H1 (cell line): ENCODE measurements around the gene RPS6KA2. TPM values are rescaled to one million over a fixed set of nuclear protein-coding genes. Genes with fewer than 3 reads are reported as not detected.

ENCODE experiments used
- GTF2F1 ChIP-seq: IDR thresholded peaks from 2 replicates; pipeline ENCODE4 v1.6.1; 2012; ENCODE audit warnings: low read depth, low read length, improper control_type of control experiment, borderline replicate concordance
- JUN ChIP-seq: IDR thresholded peaks from 2 replicates; pipeline ENCODE4 v1.6.1; 2011; ENCODE audit warnings: low read depth, mild to moderate bottlenecking, improper control_type of control experiment, low read length
- RBBP5 ChIP-seq: IDR thresholded peaks from 2 replicates; pipeline ENCODE4 v1.7.1; 2012; ENCODE audit warnings: low read depth, mild to moderate bottlenecking, inconsistent platforms, low read length, moderate library complexity, borderline replicate concordance
- TAF1 ChIP-seq: IDR thresholded peaks from 2 replicates; pipeline ENCODE4 v1.6.1; 2011; ENCODE audit warnings: mild to moderate bottlenecking, low read depth, low read length
- TEAD4 ChIP-seq: IDR thresholded peaks from 2 replicates; pipeline ENCODE4 v1.6.1; 2012; ENCODE audit warnings: low read depth, low read length, inconsistent platforms, mixed read lengths
- polyA plus RNA-seq, 7 experiments: library from polyadenylated mRNA; depleted of rRNA in 3 of 7; stranded (reverse) in 5 of 7; unstranded in 2 of 7; fragments of >200 nt in 5 of 7; fragments of 200-250 nt in 2 of 7; gene quantifications; 1 replicate in 5 of 7; 2 replicates in 1 of 7; 4 replicates in 1 of 7; pipeline versions ENCODE4 v1.2.1 to v1.2.3, GENCODE V29; 2011 to 2013; ENCODE audit warnings: missing spikeins in 2 of 7, mixed read lengths in 2 of 7
- total RNA-seq: library from RNA; stranded (reverse); fragmentation: NEBNext Ultra II Directional; extraction: Animal tissue kit (Norgen Biotek cat#: 25700); gene quantifications from 2 replicates; pipeline ENCODE4 v1.2.1, GENCODE V29; 2021

RPS6KA2 gene
- total and polyA plus RNA-seq, 2 of the 8 experiments (the other 6 are each of a cell fraction or from before 2014, with no cell fraction given): 8.8 to 25.7 TPM

GRCh38 chr6:166584155-166584554 is 42.9 kb downstream of the RPS6KA2 start (continued):
- no peak for TF ChIP-seq GTF2F1
- TF ChIP-seq TEAD4: no peak
- no peak for TF ChIP-seq RBBP5
- TF ChIP-seq TAF1: no peak
- no peak for TF ChIP-seq JUN
